DMS153 treated with DMSO at 0.1 percent for 48 hours (cell line): ENCODE data around the gene PLCD1.
"Not testable (repeated sequence)": the region's sequence is repeated elsewhere in the genome, so short reads cannot be mapped to it uniquely, and the experiment has no call there.

Experiments
- DNase-seq: peaks from one replicate; lab custom pipeline; 2025; ENCODE audit not compliant: unreplicated experiment; lab: John Stamatoyannopoulos, UW

PLCD1 gene

DNA sequence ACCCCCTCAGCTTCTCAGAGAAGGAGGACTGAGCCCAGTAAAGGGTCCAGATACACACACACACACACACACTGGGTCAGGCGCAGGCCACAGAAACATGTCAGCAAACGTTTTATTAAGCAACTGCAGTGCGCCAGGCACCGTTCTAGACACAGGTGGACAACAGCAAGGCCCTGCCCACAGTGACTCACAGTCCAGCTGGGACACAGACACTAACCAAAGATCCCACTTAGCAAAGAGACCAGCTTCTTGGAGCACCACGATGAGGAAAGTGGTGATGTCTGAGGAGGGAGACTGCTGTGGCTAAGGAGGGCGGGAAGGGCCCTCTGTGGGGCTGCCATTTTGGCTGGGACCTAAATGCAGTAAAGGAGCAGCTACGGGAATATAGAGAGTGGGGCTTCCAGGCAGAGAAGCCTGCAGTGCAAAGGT lies 41.7 kb downstream of the PLCD1 start:
- no peak for DNase-seq

DNA sequence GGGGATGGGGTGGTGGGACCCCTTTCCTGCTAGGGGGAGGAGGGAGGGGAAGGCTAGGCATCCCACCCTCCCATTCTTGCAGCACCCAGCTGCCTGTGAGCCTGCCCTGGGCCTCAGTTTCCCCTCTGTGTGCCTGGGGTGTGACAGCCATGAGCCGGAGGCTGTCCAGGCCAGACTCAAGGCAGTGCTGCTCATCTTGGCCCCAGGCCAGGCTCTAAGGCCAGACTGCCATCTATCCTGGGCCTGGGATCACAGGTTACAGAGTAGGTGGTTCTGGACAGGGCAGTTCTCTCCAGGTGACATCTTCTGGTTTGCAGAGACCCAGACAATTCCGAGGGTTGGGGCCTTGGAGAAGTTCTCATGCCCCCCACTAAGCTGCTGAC lies 42.1 kb downstream of the PLCD1 start:
- no peak for DNase-seq

DNA sequence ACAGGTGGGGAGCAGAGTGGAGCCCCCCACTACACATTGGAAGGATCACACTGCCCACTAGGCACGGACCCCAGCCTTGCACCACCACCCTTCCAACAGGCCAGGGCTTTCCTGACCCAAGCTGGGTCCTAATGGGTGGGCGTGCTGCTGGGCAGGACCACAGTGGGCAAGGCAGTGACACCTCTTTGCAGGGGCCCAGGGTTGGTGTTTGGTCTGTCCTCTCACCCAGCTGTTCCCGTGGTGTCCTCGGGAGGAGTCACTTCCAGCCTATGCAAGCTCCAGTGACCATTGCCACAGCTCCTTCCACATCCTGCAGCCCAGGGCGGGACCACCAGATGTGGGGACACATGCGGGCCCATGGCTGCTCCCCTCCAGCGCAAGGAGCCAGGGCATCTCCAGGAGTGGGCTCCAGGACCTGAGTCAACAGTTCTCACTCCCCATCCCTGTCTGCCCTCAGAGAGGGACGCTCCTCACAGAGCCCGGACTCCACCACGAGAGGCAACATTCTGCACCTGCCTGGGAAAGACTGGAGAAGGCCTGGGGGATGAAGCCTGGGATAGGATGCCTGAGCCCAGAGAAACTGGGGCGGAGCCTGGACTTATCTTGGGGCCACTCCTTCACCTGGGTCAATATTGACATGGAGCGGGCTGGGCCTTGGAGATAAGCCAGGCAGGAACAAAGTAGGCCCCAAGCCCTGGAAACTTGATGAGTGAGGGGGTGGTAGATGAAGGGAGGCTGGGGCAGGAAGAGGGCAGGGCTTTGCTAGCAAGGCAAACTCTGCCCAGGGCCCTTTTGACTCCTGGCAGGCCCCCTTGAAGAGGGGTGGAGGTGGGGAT lies 42.7 kb downstream of the PLCD1 start:
- no peak for DNase-seq

DNA sequence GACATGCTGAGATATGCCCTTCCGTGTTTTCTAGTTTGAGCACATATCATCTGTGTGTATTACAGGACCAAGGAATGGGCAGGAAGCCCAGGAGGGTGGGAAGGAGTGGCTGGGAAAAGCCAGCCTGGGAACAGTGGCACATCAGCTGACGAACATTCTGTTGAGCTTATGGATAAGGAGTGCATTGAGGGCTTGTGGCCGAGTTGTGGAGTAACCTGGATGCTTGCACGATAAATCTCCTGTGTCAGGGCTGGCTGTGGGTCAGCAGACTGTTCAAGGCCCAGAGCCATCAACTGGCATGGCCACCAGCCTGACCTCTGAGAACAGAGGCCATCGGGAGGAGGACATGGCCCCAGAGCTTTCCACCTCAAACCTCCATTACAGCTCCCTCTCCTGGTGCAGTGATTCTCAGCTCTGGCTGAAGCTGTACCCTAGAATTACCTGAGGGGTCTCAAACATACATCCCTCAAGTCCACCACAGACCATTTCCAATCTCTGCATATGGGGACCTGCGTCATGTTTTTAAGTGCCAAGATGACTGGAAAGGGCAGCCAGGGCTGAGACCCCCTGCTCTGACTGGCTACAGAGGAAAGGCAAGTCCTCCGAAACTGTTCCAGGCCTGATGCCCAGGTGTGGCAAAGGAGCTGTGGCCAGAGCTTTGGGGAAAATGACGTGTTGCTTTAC lies 43.7 kb downstream of the PLCD1 start:
- no peak for DNase-seq

DNA sequence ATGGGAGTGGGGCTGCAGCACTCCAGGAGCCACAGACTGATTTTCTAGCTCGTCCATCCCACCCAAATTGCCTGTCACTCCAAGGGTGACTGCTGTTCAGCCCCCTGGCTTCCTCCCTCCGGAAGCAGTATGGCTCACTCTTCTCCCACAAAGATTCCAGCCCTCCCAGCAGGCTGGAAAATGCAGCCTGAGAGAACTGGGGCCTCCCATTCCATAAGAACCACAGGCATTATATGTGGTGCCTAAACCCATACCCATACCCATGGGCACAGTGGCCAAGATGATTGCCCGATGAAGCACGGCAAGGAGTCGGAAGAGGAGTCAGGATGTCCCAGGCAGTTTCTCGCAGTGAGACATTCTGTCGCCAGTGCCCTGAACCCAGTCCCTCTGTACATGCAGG lies 44.8 kb downstream of the PLCD1 start:
- no peak for DNase-seq

DNA sequence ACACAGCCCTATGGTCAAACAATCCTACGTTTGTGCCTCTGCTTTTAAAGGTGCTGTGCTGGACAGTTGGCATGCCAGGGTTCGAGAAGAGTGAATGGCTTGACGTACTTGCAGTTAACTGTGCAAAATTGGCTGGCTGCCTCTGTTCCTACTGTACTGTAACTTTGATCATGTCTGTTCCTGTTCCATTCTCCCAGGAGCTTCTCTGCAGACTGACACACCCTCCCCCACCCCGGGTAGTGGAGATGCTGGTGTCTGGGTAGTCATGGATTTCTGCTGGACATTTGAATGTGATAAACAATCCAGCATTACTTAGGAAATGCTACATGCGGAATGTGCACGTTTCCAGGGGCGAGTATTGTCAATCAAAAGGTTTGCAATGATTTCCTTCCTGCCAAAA lies 45.4 kb downstream of the PLCD1 start:
- DNase-seq = no peak

DNA sequence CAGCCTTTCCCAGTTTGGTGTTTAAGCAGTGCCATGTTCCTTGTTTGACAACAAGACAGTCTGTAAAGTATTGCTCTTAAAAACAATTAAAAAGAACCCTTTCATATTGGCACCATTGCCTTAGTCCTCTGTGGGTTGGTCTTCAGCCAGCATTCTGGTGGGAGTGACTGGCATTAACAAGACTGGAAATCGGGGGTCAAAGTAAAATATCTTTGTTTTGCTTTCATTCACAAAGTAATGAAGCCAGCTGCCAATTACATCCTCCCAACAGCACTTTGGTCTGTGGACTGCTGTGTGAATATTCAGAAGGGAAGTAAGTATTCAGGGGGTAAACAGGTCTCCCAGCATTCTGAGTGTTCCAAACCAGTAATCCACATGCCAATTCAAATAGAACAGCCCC lies 47.1 kb downstream of the PLCD1 start:
- DNase-seq = no peak

DNA sequence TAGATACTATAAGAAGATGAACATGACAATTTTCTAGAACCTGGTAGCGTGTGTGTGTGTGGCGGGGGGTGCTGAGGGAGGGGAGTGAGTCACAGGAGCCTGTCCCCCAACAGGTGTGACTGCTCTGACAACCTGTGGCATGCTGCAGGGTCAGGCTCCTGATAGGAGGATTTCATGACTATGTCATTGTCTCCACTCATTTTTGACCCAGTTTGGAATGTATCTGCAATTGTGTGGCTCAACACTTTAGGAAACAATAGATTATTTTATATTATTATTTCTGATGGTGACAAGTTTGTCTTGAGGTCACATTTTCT lies 48.1 kb downstream of the PLCD1 start:
- no peak for DNase-seq

DNA sequence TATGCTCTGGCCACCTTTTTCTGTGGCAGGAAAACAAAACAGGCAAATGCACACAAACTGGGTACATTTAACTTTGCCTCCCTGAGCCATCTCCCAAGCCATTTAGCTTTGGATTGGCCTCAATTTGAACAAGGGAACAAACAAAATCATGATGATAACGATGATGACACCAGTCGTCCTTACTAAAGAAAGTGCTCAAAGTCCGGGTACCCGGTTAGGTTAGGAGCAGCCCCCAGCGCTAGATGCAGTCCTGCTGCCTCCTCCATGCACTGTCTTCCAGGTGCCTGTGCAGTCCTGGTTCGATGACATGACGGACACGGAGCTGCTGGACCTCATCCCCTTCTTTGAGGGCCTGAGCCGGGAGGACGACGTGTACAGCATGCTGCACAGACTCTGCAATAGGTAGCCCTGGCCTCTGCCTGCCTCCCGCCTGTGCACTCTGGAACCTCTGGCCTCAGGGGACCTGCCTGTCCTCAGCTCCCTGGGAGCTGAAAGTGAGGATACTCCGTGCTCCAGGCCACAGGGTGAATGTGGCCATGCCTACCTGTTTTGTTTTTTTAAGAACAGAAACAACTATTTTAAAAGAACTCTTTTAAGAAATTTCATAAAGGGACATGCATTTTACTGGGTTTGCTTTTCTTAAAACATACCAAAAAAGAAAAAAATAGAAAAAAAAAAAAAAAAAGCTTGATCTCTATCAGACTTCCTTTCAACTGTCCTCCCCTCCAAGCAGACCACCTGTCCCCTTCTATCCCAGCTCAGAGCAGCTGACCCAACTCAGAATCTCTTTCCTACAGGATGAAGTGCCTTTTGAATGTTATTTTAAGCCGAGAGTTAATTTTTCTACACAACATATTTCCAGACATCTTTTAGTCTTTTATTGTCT lies 48.7 kb downstream of the PLCD1 start:
- no peak for DNase-seq

DNA sequence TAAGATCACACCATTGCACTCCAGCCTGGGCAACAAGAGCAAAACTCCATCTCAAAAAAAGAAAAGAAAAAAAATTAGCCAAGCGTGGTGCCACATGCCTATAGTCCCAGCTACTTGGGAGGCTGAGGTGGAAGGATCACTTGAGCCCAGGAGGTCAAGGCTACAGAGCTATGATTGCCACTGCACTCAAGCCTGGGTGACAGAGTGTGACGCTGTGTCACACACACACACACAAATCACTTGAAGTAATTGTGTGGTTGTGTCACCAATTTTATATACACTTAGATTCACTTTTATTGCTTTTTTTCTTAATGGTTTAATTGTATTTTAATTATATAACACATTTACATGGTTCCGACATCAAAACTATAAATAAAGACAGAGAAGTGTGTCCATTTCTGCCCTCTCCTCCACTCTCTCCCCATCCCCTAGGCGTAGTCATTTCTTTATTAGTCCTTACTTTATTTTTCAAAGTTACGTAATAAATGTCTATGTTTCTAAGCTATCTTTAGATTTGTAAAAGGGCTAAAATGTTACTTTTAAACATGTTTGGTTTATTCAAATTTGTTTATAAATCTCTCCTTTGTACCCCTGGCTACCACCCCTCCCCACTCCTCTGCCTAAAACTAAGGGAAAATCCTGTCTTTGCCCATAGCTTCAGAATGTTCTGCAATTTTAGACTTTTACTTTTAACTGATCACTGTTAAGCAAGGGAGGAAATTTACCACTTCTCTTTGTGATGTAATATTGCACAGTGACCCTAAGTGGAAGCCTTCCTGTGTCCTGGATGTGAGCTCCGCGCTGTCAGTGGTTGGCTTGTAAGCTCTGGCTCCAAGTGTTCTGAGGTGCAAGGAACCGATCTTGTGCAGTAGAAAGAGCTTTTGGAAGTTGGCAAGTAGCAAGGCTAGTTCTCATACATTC lies 49.6 kb downstream of the PLCD1 start:
- DNase-seq = no peak

DNA sequence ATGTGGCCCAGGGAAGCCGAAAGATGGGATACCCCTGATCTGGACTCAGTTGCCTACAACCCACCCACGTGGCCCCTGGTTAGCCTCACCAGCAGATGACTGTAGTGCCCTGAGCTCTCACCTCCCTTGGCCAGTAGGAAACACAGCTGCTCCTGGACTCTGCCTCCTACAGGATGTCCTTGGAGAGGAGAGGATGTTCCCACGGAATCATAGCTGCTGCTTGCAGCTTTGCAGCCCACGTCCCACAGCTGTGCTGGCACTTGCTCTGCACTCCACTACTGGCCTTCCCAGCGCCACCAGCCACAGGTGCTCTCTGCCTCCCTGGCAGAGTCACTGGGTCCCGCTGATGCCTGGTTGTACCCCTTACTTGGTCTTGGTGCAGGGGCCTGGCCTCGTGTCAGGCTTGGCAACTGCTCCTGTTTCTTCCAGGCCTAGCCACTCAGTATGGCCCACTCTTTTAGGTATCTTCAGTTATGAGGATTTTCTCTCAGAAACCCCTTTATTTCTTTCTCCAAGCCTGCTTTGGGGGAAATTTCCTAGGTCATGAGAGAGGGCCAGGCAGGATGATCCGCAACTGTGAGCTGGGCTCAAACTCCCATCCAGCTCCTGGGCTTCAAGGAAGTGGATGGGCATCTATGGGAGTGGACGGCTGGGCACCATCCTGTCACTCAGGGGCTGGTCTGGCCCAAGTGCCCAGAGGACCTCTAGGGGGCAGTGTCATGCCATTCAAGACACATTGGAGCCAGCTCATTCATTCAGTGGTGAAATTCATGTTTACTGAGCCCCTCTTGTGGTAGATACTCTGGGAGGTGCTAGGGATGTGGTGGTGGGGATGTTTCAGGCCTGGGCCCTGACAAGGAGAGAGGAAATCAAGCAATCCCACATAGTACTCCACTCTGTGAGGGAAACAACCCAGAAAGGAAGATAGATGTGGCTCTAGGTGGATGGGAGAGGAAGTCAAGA lies 55.0 kb downstream of the PLCD1 start:
- DNase-seq = peak; percentile 2

DNA sequence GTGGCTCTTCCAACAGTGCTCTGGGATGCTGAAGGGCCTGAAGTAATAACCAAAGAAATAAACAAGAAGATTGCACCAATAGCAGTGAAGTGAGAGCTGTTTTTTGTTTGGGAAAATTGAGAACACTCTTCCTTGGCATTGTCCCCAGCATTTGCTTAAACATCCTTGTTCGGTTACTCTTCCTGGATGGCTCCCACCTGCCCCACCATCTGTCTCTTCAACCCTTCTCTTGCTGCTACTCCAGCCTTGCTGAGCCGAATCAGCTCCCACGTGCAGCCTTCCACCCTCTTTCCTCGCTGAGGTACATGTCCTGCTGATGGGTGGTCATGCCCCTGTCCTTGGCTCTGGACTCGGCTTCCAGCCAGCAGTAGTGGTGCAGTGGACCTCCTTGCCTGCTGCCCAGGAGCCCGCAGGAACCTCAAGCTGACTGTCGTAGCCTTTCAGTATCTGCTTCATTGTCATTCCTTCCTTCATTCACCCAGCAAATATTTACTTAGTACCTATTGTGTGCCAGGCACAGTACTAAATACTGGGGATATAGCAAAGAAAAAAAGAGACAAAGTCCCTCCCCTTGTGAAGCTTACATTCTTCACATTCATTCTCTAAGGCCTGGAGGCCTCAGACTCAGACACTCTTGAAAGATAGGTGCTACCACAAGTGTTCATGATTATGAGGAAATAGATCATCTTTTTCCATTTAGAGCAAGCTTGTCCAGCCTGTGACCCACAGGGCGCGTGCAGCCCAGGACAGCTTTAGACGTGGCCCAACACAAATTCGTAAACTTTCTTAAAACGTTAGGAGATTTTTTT lies 56.0 kb downstream of the PLCD1 start:
- no peak for DNase-seq

DNA sequence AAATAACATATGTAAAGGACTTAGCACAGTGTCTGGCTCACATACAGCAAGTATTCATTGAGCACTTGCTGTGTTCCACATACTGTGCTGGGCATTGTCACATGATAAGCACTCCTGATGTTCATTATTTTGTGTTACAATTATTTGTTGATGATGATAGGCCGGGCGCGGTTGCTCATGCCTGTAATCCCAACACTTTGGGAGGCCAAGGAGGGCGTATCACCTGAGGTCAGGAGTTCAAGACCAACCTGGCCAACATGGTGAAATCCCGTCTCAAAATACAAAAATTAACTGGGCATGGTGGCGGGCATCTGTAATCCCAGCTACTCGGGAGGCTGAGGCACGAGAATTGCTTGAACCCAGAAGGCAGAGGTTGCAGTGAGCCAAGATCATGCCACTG lies 57.4 kb downstream of the PLCD1 start:
- DNase-seq = not testable (repeated sequence)

DNA sequence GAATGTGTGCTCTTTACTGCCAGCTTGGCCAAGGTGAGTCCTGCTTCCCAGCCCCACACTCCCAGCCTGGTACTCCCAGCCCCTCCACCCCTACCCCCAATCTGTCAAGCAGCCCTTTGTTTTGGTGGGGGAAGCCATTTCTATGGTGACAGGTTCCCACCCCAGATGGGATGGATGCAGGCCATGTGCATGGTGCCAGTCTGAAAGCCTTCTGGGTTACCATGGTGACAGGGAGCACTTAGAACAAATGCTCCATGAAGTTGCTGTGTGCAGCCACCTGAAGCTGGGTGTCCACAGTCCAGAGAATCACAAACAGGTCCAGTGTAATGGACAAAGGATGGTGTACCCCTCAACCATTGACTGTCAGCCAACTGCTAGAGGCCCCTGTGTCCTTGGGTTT lies 58.0 kb downstream of the PLCD1 start:
- no peak for DNase-seq

DNA sequence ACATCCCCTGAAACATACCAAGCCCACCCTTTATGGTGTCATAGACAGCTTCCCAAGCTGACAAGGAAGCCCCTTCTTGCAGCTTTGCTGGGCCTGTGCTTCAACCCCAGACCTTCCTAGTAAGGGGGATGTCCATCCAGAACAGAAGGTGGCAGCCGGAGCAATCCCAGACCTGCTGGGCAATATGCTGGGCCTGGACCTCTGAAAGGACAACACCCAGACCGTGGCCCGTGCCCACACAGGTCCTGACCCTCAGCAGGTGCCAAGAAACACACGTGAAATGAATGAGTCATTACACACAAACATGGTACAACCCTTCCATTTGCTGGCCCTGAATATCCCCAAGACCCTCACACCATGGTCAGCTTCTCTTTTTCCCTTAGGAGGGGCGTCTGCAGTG lies 58.6 kb downstream of the PLCD1 start:
- no peak for DNase-seq

DNA sequence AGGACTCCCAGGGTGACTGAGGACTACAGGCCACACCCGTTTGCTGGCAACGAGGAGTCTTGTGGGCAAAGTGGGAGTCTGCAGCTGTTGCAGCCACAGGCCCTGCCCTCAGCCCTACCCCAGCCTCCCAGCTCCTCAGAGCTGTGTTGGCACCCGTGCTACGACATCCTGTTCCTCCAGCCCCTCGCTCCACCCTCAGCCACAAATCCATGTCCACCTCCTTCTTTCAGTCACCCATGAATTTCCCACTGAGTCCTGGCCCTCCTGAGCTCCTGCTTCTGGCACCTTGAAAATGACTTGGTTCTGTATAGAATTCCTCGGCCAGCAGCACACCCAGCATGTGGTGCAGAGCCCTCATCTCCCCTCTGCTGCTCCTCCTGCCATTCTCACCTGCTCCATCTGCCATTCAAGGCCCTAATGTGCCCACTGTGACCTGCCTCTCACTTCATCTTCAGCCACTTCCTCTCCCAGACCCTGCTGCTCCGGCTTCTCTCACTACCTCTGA lies 59.8 kb downstream of the PLCD1 start:
- no peak for DNase-seq

DNA sequence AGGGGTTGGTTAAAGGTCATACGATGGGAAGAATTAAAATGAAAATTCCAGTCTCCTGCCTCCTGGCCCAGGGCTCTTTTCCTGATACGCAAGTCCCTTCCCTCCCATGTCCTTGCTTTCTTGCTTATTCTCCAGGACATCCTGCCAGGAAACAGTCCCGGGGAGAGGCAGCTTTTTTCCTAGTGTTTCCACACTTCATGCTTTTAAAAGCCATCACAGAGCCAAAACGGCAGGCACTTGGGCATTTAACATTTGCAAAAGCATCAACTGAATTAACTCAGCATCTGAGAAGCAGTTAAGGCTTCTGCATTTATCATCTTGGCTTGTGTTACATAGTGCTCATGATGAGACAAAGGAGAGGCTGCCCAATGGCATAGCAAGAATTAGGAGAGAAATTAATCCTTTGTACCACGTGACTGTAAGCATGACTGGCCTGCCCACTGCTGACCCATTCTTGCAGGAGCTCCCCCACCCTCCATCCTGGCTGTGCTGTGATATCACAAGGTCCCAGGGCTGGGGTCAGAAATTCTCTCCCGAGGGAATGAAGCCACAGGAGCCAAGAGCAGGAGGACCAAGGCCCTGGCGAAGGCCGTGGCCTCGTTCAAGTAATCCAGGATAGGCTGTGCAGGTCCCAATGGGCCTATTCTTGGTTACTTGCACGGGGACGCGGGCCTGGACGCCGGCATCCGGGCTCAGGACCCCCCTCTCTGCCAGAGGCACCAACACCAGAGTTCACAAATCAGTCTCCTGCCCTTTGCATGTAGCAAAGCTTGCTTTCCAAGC lies 60.4 kb downstream of the PLCD1 start:
- DNase-seq = no peak

DNA sequence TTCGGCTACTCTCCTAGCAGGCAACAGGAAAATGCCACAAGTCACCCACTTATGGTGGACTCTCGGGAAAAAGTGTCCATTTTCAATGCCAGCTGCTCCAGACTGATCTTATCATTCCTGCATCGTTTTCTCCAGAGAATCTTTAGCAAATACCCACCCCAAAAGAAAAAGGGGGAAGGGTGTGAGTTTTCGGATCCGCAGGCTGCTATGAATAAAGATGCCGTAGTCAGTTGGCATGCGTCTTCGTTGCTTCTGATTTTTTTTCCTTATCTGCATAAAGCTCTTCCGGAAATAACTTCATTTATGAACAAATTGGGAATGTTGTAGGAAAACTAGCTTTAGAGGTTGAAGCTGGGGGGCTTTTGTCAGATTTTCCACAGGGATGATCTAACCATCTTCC lies 61.2 kb downstream of the PLCD1 start:
- DNase-seq = no peak
